K562 (cell line): ENCODE measurements around the gene IGF2BP3. TPM values are rescaled to one million over a fixed set of nuclear protein-coding genes. Genes with fewer than 3 reads are reported as not detected.

ENCODE experiments used
- CBFA2T3 ChIP-seq: fragments of 450-650 bp; IDR thresholded peaks from 2 replicates; pipeline ENCODE4 v1.6.1; 2017
- CSDE1 ChIP-seq, 2 experiments: fragments of 450-650 bp; IDR thresholded peaks; 2 replicates each; pipeline ENCODE4 v1.6.1; 2016; ENCODE audit warnings: mild to moderate bottlenecking in 1 of 2
- DLX4 ChIP-seq: fragments of 250-450 bp; sonication (Bioruptor Pico); IDR thresholded peaks from 2 replicates; pipeline ENCODE4 v1.6.1; 2021; ENCODE audit warnings: mild to moderate bottlenecking
- GATAD2A ChIP-seq: fragments of 450-650 bp; IDR thresholded peaks from 2 replicates; pipeline ENCODE4 v1.6.1; 2017
- HBP1 ChIP-seq: fragments of 450-650 bp; formaldehyde crosslinking; IDR thresholded peaks from 2 replicates; pipeline ENCODE4 v1.4.0; 2022; ENCODE audit warnings: missing genetic modification characterization
- HSF4 ChIP-seq: fragments of 250-450 bp; sonication (Bioruptor Pico); IDR thresholded peaks from 2 replicates; pipeline ENCODE4 v2.1.2; 2022; ENCODE audit warnings: mild to moderate bottlenecking, moderate library complexity, borderline replicate concordance
- IRF9 ChIP-seq: fragments of 450-650 bp; IDR thresholded peaks from 2 replicates; pipeline ENCODE4 v1.6.1; 2016; ENCODE audit warnings: missing biosample characterization, missing genetic modification characterization
- KDM2B ChIP-seq: fragments of 250-450 bp; sonication (Bioruptor Pico); IDR thresholded peaks from 2 replicates; pipeline ENCODE4 v1.8.0; 2021; ENCODE audit warnings: mild to moderate bottlenecking, moderate library complexity
- KLF16 ChIP-seq: IDR thresholded peaks from 2 replicates; pipeline ENCODE4 v1.6.1; 2016; ENCODE audit warnings: antibody characterized with exemption
- L3MBTL2 ChIP-seq: fragments of 450-650 bp; IDR thresholded peaks from 2 replicates; pipeline ENCODE4 v1.6.1; 2016; ENCODE audit warnings: mild to moderate bottlenecking, moderate library complexity
- MCM3 ChIP-seq: fragments of 450-650 bp; IDR thresholded peaks from 2 replicates; pipeline ENCODE4 v1.6.1; 2016
- MTA3 ChIP-seq: fragments of 450-650 bp; formaldehyde crosslinking; IDR thresholded peaks from 2 replicates; pipeline ENCODE4 v1.6.1; 2017; ENCODE audit warnings: mild to moderate bottlenecking, borderline replicate concordance
- MYC ChIP-seq, 2 experiments: fragments of 250-450 bp in 1 of 2; sonication (Bioruptor Pico) in 1 of 2; IDR thresholded peaks; 2 replicates each; pipeline versions ENCODE4 v1.5.1 to v1.6.1; 2012 to 2021; ENCODE audit warnings: low read depth in 2 of 2, borderline replicate concordance in 1 of 2, improper control_type of control experiment in 1 of 2, low read length in 1 of 2, mild to moderate bottlenecking in 1 of 2, moderate library complexity in 1 of 2
- NBN ChIP-seq: fragments of 450-650 bp; IDR thresholded peaks from 2 replicates; pipeline ENCODE4 v1.6.1; 2016; ENCODE audit warnings: low read depth, mild to moderate bottlenecking
- NR2C1 ChIP-seq, 2 experiments: fragments of 450-650 bp; IDR thresholded peaks; 2 replicates each; pipeline ENCODE4 v1.6.1; 2017; ENCODE audit warnings: mild to moderate bottlenecking in 2 of 2, antibody characterized with exemption in 1 of 2, inconsistent platforms in 1 of 2, missing compliant biosample characterization in 1 of 2, missing genetic modification characterization in 1 of 2
- PHF21A ChIP-seq: fragments of 450-650 bp; IDR thresholded peaks from 2 replicates; pipeline ENCODE4 v1.6.1; 2017; ENCODE audit warnings: low read depth, borderline replicate concordance
- PTBP1 ChIP-seq: fragments of 200-400 bp; formaldehyde crosslinking; IDR thresholded peaks from 2 replicates; pipeline ENCODE4 v1.6.1; 2017; ENCODE audit warnings: low read depth, low read length
- SMAD1 ChIP-seq: fragments of 150-350 bp; IDR thresholded peaks from 2 replicates; pipeline ENCODE4 v1.6.1; 2014; ENCODE audit warnings: low read length, low read depth; ENCODE audit not compliant: partially characterized antibody
- SOX6 ChIP-seq: fragments of 450-650 bp; IDR thresholded peaks from 2 replicates; pipeline ENCODE4 v1.6.1; 2014; ENCODE audit warnings: mild to moderate bottlenecking
- TEAD1 ChIP-seq, 2 experiments: fragments of 450-650 bp in 1 of 2; sonication (generic) in 1 of 2; formaldehyde crosslinking; IDR thresholded peaks; 2 replicates each; pipeline versions ENCODE4 v1.4.0 to v1.8.0; 2020 to 2022; ENCODE audit warnings: mild to moderate bottlenecking in 2 of 2, missing genetic modification reagents in 1 of 2
- THRA ChIP-seq: fragments of 450-650 bp; IDR thresholded peaks from 2 replicates; pipeline ENCODE4 v1.6.1; 2017; ENCODE audit warnings: mild to moderate bottlenecking, moderate library complexity
- U2AF1 ChIP-seq: fragments of 200-400 bp; formaldehyde crosslinking; optimal IDR thresholded peaks from 2 replicates; pipeline ENCODE3; 2017; ENCODE audit warnings: mild to moderate bottlenecking, low read depth, low read length, moderate library complexity
- ZFPM2 ChIP-seq: fragments of 250-450 bp; sonication (Bioruptor Pico); IDR thresholded peaks from 2 replicates; pipeline ENCODE4 v1.5.1; 2022; ENCODE audit warnings: mild to moderate bottlenecking
- ZNF3 ChIP-seq: fragments of 250-450 bp; sonication (Bioruptor Pico); IDR thresholded peaks from 2 replicates; pipeline ENCODE4 v1.5.0; 2021; ENCODE audit warnings: mild to moderate bottlenecking, moderate library complexity
- ZNF431 ChIP-seq: sonication (generic); formaldehyde crosslinking; IDR thresholded peaks from 2 replicates; pipeline ENCODE4 v1.8.0; 2022; ENCODE audit warnings: mild to moderate bottlenecking, missing genetic modification reagents
- ZNF584 ChIP-seq: fragments of 200-800 bp; sonication (Bioruptor generic); IDR thresholded peaks from 2 replicates; pipeline ENCODE4 v1.6.1; 2016; ENCODE audit warnings: low read depth, mild to moderate bottlenecking, missing genetic modification characterization, missing compliant biosample characterization
- ZZZ3 ChIP-seq: fragments of 450-650 bp; IDR thresholded peaks from 2 replicates; pipeline ENCODE4 v1.6.1; 2016; ENCODE audit warnings: antibody characterized with exemption, mild to moderate bottlenecking, moderate library complexity
- polyA plus RNA-seq, 8 experiments: library from polyadenylated mRNA; depleted of rRNA in 4 of 8; stranded (reverse) in 5 of 8; unstranded in 3 of 8; fragments of >200 nt; fragmentation: Nextera tagmentation in 2 of 8; fragmentation: Illumina TruSeq in 1 of 8; extraction: Ambion mirVana in 2 of 8; extraction: Trizol in 1 of 8; gene quantifications; 2 replicates each; pipeline versions ENCODE4 v1.2.1 to v1.2.3, GENCODE V29; 2011 to 2014; ENCODE audit warnings: inconsistent platforms in 1 of 8, missing spikeins in 1 of 8
- total RNA-seq, 7 experiments: library from RNA; depleted of rRNA in 6 of 7; stranded (reverse); fragments of >200 nt in 6 of 7; fragmentation: Illumina TruSeq in 2 of 7; extraction: Trizol in 2 of 7; gene quantifications; 2 replicates each; pipeline versions ENCODE4 v1.2.1 to v1.2.3, GENCODE V29; 2011 to 2021; ENCODE audit warnings: low replicate concordance in 1 of 7

Gene IGF2BP3
- total and polyA plus RNA-seq, 9 of the 15 experiments (the other 6 are each of a cell fraction or from before 2014, with no cell fraction given): 8.4 to 88.1 (median 61.2) TPM

- no peak for TF ChIP-seq IRF9 (tag)
- TF ChIP-seq PHF21A: no peak
- TF ChIP-seq NBN: peak; percentile 74; the same call in 1 of the 2 replicates
- no peak for TF ChIP-seq HBP1 (CRISPR knock-in tag)
- TF ChIP-seq THRA: no peak
- 0 out of 2 replicates have a peak, but pooled peaks have one; percentile 2 for TF ChIP-seq SOX6
- no peak for TF ChIP-seq ZNF584
- 0 out of 4 replicates have a peak, but pooled peaks of 1 of the 2 experiments have one; percentile 33 for TF ChIP-seq TEAD1 (CRISPR knock-in tag; IDR thresholded peaks at IDR 0.05)
- TF ChIP-seq CSDE1 (IDR thresholded peaks at IDR 0.05): no peak; a peak in 1 of 4 replicates
- no peak for TF ChIP-seq NR2C1 (IDR thresholded peaks at IDR 0.05)
- TF ChIP-seq NR2C1 (tag; IDR thresholded peaks at IDR 0.05): no peak
- TF ChIP-seq CBFA2T3: no peak
- TF ChIP-seq ZNF431 (CRISPR knock-in tag): no peak
- TF ChIP-seq MTA3: no peak
- TF ChIP-seq L3MBTL2: no peak
- no peak for TF ChIP-seq ZFPM2 (CRISPR knock-in tag)
- TF ChIP-seq MYC (IDR thresholded peaks at IDR 0.05; ENCODE audit: low read depth, low read length): no peak
- peak; percentile 16; the same call in 1 of the 2 replicates for TF ChIP-seq MYC (CRISPR knock-in tag; IDR thresholded peaks at IDR 0.05; ENCODE audit: borderline replicate concordance, low read depth)
- TF ChIP-seq KDM2B (CRISPR knock-in tag): no peak
- no peak for TF ChIP-seq GATAD2A
- TF ChIP-seq DLX4: no peak
- peak; percentile 7 for TF ChIP-seq SMAD1
- no peak for TF ChIP-seq HSF4 (CRISPR knock-in tag)
- no peak for TF ChIP-seq PTBP1
- TF ChIP-seq ZNF3 (CRISPR knock-in tag): no peak
- no peak for TF ChIP-seq KLF16
- TF ChIP-seq MCM3: no peak
- TF ChIP-seq U2AF1: no peak
- no peak for TF ChIP-seq ZZZ3
These were observed 4.7 kb upstream of the IGF2BP3 start (continued) for GRCh38 chr7:23474829-23475575.
